ENCODE data around the gene CTLA4. TPM values are rescaled to one million over a fixed set of nuclear protein-coding genes. Genes with fewer than 3 reads are reported as not detected.
"Not testable (repeated sequence)": the region's sequence is repeated elsewhere in the genome, so short reads cannot be mapped to it uniquely, and the experiment has no call there.

The CTLA4 gene
- total RNA-seq, 3 donors from 2014 or later = 0.64 to 1.8 (median 0.98) TPM

GRCh38 chr2:203880557-203881125 is 13.1 kb downstream of the CTLA4 start:
- no peak overlapping the region for H3K4me3 ChIP-seq
- no peaks in the 10 kb centered on the region for H3K27me3 ChIP-seq
- no peak overlapping the region for H3K27ac ChIP-seq
- no peaks in the 10 kb centered on the region for H3K9me3 ChIP-seq
- H3K4me1 ChIP-seq = no peaks in the 10 kb centered on the region
- no peak for DNase-seq (ENCODE audit: low spot score in 2 of 2)
- no peaks in the 10 kb centered on the region for H3K36me3 ChIP-seq
- intact Hi-C loops (cut with DNase I; ENCODE audit: low total_unique reads) = loop anchor here (5.0 kb wide), 1 partner anchor 1683 kb away; no protein-coding TSS in a partner anchor
- no peak for TF ChIP-seq POLR2A (IDR thresholded peaks at IDR 0.05)
- TF ChIP-seq POLR2AphosphoS5 (IDR thresholded peaks at IDR 0.05) = no peak
- TF ChIP-seq CTCF (IDR thresholded peaks at IDR 0.05) = no peak

- DNase-seq (ENCODE audit: low spot score in 2 of 2) = not testable (repeated sequence)
- intact Hi-C loops (cut with DNase I; ENCODE audit: low total_unique reads) = loop anchor here (5.0 kb wide), 1 partner anchor 1684 kb away; no protein-coding TSS in a partner anchor
These were observed 13.6 kb downstream of the CTLA4 start for GRCh38 chr2:203881185-203881584.

GRCh38 chr2:203882551-203882950 is 15.0 kb downstream of the CTLA4 start:
- Histone ChIP-seq H3K4me3 (no peak overlapping the region), H3K27me3 (no peaks in the 10 kb centered on the region), H3K27ac (no peak overlapping the region), H3K36me3 (no peaks in the 10 kb centered on the region), H3K4me1 (no peaks in the 10 kb centered on the region), H3K9me3 (no peaks in the 10 kb centered on the region)
- TF ChIP-seq POLR2AphosphoS5 (IDR thresholded peaks at IDR 0.05) = no peak
- TF ChIP-seq CTCF (IDR thresholded peaks at IDR 0.05) = no peak
- TF ChIP-seq POLR2A (IDR thresholded peaks at IDR 0.05) = no peak
- DNase-seq (ENCODE audit: low spot score in 2 of 2) = no peak
- intact Hi-C loops (cut with DNase I; ENCODE audit: low total_unique reads) = loop anchor here (5.0 kb wide), 1 partner anchor 1685 kb away; no protein-coding TSS in a partner anchor

More at GRCh38 chr2:203881185-203881584, 13.6 kb downstream of the CTLA4 start:
- not testable (repeated sequence) for H3K4me1 ChIP-seq, H3K27me3 ChIP-seq, H3K4me3 ChIP-seq, H3K9me3 ChIP-seq, H3K36me3 ChIP-seq, H3K27ac ChIP-seq

GRCh38 chr2:203886661-203887151 is 19.1 kb downstream of the CTLA4 start:
- no peak for DNase-seq (ENCODE audit: low spot score in 2 of 2)
- TF ChIP-seq POLR2AphosphoS5 (IDR thresholded peaks at IDR 0.05) (no peak), POLR2A (IDR thresholded peaks at IDR 0.05) (no peak), CTCF (IDR thresholded peaks at IDR 0.05) (no peak)
- intact Hi-C loops (cut with DNase I; ENCODE audit: low total_unique reads) = no loop called here
- Histone ChIP-seq H3K36me3 (no peaks in the 10 kb centered on the region), H3K27me3 (no peaks in the 10 kb centered on the region), H3K4me1 (no peaks in the 10 kb centered on the region), H3K9me3 (no peaks in the 10 kb centered on the region), H3K27ac (peak overlapping the region in 1 of 2 donors; percentile 34), H3K4me3 (no peak overlapping the region)

GRCh38 chr2:203887677-203888076 is 20.1 kb downstream of the CTLA4 start:
- no peak for DNase-seq (ENCODE audit: low spot score in 2 of 2)
- H3K4me3 ChIP-seq = no peak overlapping the region
- H3K36me3 ChIP-seq = no peaks in the 10 kb centered on the region
- no peaks in the 10 kb centered on the region for H3K9me3 ChIP-seq
- peak overlapping the region in 1 of 2 donors; percentile 34 for H3K27ac ChIP-seq
- TF ChIP-seq POLR2AphosphoS5 (IDR thresholded peaks at IDR 0.05) (no peak), POLR2A (IDR thresholded peaks at IDR 0.05) (no peak), CTCF (IDR thresholded peaks at IDR 0.05) (no peak)
- intact Hi-C loops (cut with DNase I; ENCODE audit: low total_unique reads) = no loop called here
- H3K27me3 ChIP-seq = no peaks in the 10 kb centered on the region
- H3K4me1 ChIP-seq = no peaks in the 10 kb centered on the region
